B cell (primary cell): ENCODE data around the gene PCGF3. TPM values are rescaled to one million over a fixed set of nuclear protein-coding genes. Genes with fewer than 3 reads are reported as not detected.

ENCODE experiments used
- ATAC-seq: fragments of 200-7000 bp; cut with Tn5 transposase; one replicate; pipeline ENCODE4 v1.10.0; 2021; ENCODE audit warnings: low read depth, mild to moderate bottlenecking, moderate number of reproducible peaks, moderate library complexity
- CTCF ChIA-PET: fragments of 350-600 bp; sonication (Branson Sonifier 250); formaldehyde crosslinking; loops from one replicate; lab custom pipeline; 2021; ENCODE audit warnings: antibody characterized with exemption, inconsistent platforms; lab: Charles Lee
- POLR2A ChIA-PET: fragments of 350-600 bp; sonication (Branson Sonifier 250); formaldehyde crosslinking; loops from one replicate; lab custom pipeline; 2021; ENCODE audit warnings: antibody characterized with exemption; lab: Charles Lee
- DNase-seq: peaks from one replicate; pipeline ENCODE4 v3.0.0; 2013
- H2AFZ ChIP-seq: 2 replicates; pipeline ENCODE4 v1.6.1; 2012; ENCODE audit warnings: mild to moderate bottlenecking, low read depth, low read length; ENCODE audit not compliant: insufficient read depth, poor library complexity, severe bottlenecking
- H3K27ac ChIP-seq, 2 donors: 1 replicate in 1 of 2; 2 replicates in 1 of 2; pipeline ENCODE4 v1.5.1; 2012 to 2013; ENCODE audit warnings: low read length in 2 of 2, mild to moderate bottlenecking in 2 of 2, moderate library complexity in 1 of 2
- H3K27me3 ChIP-seq, 4 experiments: fragments of 200-600 bp in 1 of 4; sonication (generic) in 1 of 4; replicated peaks in 1 of 4; 1 replicate in 2 of 4; 2 replicates in 2 of 4; pipeline versions ENCODE4 v1.6.1 to v1.7.0; 2013 to 2016; ENCODE audit warnings: low read length in 3 of 4, mild to moderate bottlenecking in 2 of 4, mixed read lengths in 1 of 4, moderate library complexity in 1 of 4; ENCODE audit not compliant: insufficient read depth in 4 of 4, control insufficient read depth in 3 of 4; ENCODE audit errors: control extremely low read depth in 1 of 4
- H3K36me3 ChIP-seq, 2 experiments: replicated peaks in 1 of 2; 1 replicate in 1 of 2; 2 replicates in 1 of 2; pipeline versions ENCODE4 v1.6.1 to v1.7.1; 2013; ENCODE audit warnings: low read length in 1 of 2; ENCODE audit not compliant: insufficient read depth in 2 of 2, control insufficient read depth in 1 of 2; ENCODE audit errors: control extremely low read depth in 1 of 2, extremely low read depth in 1 of 2
- H3K4me1 ChIP-seq, 2 donors: fragments of 200-600 bp in 1 of 2; sonication (generic) in 1 of 2; 1 replicate in 1 of 2; 2 replicates in 1 of 2; pipeline versions ENCODE4 v1.5.1 to v1.6.1; 2013 to 2017; ENCODE audit warnings: low read length in 2 of 2; ENCODE audit not compliant: control insufficient read depth in 2 of 2, insufficient read depth in 2 of 2
- H3K4me2 ChIP-seq: replicated peaks from 2 replicates; pipeline ENCODE3; 2012; ENCODE audit warnings: mild to moderate bottlenecking, low read depth, low read length; ENCODE audit not compliant: poor library complexity, severe bottlenecking
- H3K4me3 ChIP-seq, 5 experiments: fragments of 200-600 bp in 1 of 5; sonication (generic) in 1 of 5; 1 replicate in 3 of 5; 2 replicates in 2 of 5; pipeline versions ENCODE4 v1.5.1 to v1.7.0; 2011 to 2016; ENCODE audit warnings: low read length in 4 of 5, mild to moderate bottlenecking in 4 of 5, low read depth in 2 of 5, control low read depth in 1 of 5, moderate library complexity in 1 of 5; ENCODE audit not compliant: insufficient read depth in 1 of 5; ENCODE audit errors: control extremely low read depth in 1 of 5, extremely low read depth in 1 of 5
- H3K79me2 ChIP-seq: fragments of 200-600 bp; sonication (generic); one replicate; pipeline ENCODE4 v1.6.0; 2016; ENCODE audit warnings: low read length; ENCODE audit not compliant: control insufficient read depth, insufficient read depth
- H3K9ac ChIP-seq: fragments of 200-600 bp; sonication (generic); 2 replicates; pipeline ENCODE4 v1.6.1; 2017; ENCODE audit warnings: mild to moderate bottlenecking, low read length, moderate library complexity
- H3K9me3 ChIP-seq, 3 donors: one replicate each; pipeline versions ENCODE4 v1.6.1 to v1.7.1; 2013; ENCODE audit warnings: low read length in 2 of 3; ENCODE audit not compliant: control insufficient read depth in 2 of 3, insufficient read depth in 1 of 3; ENCODE audit errors: control extremely low read depth in 1 of 3
- H4K20me1 ChIP-seq: 2 replicates; pipeline ENCODE4 v1.6.0; 2012; ENCODE audit warnings: mild to moderate bottlenecking, low read length; ENCODE audit not compliant: insufficient read depth, control insufficient read depth, poor library complexity, severe bottlenecking
- H3K27ac Mint-ChIP-seq: one replicate; pipeline ENCODE4 v1.8.0; 2021; ENCODE audit warnings: mixed read lengths
- H3K27me3 Mint-ChIP-seq: one replicate; pipeline ENCODE4 v1.8.0; 2021; ENCODE audit warnings: mixed read lengths
- H3K4me1 Mint-ChIP-seq: one replicate; pipeline ENCODE4 v1.8.0; 2021; ENCODE audit warnings: mixed read lengths
- H3K4me3 Mint-ChIP-seq: one replicate; pipeline ENCODE4 v1.8.0; 2021; ENCODE audit warnings: mixed read lengths
- H3K9me3 Mint-ChIP-seq: one replicate; pipeline ENCODE4 v1.8.0; 2022; ENCODE audit warnings: mixed read lengths; ENCODE audit not compliant: insufficient read depth
- EZH2 ChIP-seq: IDR thresholded peaks from 2 replicates; pipeline ENCODE4 v1.6.1; 2012; ENCODE audit warnings: borderline replicate concordance, low read depth, mild to moderate bottlenecking, moderate library complexity, low read length; ENCODE audit not compliant: insufficient read depth, poor library complexity, severe bottlenecking
- WGBS: methylation state at CpG from one replicate; pipeline ENCODE4 v1.1.5; 2013; ENCODE audit warnings: missing lambda C conversion rate; ENCODE audit not compliant: insufficient coverage; 5-methylcytosine and 5-hydroxymethylcytosine counted together
- intact Hi-C: fragments of 100-400 bp; cut with micrococcal nuclease; formaldehyde crosslinking; loops from one replicate; pipeline ENCODE4 v1.10.0; 2022
- polyA plus RNA-seq: library from polyadenylated mRNA; depleted of rRNA; stranded (reverse); fragments of >200 nt; gene quantifications from 2 replicates; pipeline ENCODE4 v1.2.3, GENCODE V29; 2012
- total RNA-seq, 2 donors: library from RNA; stranded (reverse); fragments of 120-200 nt in 1 of 2; gene quantifications; 1 replicate in 1 of 2; 2 replicates in 1 of 2; pipeline versions ENCODE4 v1.2.3 to v1.2.4, GENCODE V29; 2013 to 2022
- TF ChIP-seq, protein P1 (sequence below): fragments of 200-600 bp; IDR thresholded peaks from one replicate; pipeline ENCODE4 v1.8.0; 2022; ENCODE audit warnings: antibody characterized with exemption, mild to moderate bottlenecking

PCGF3 gene
- total and polyA plus RNA-seq, 2 donors (not counting 1 experiment from before 2014, with no cell fraction given) = 65.7 to 90.3 TPM

- Histone ChIP-seq H3K36me3 (no peaks in the 10 kb centered on the region), H3K4me1 (no peaks in the 10 kb centered on the region), H3K27ac (no peak overlapping the region), H3K4me3 (no peak overlapping the region), H3K79me2 (peaks cover 80% of the 10 kb centered on the region), H3K4me2 (no peak overlapping the region), H3K9me3 (peaks cover 0 to 12% (median 0%) of the 10 kb centered on the region in 3 donors), H2AFZ (no peak overlapping the region), H4K20me1 (peaks cover 78% of the 10 kb centered on the region), H3K27me3 (no peaks in the 10 kb centered on the region), H3K9ac (no peak overlapping the region)
- TF ChIP-seq, protein P1, sequence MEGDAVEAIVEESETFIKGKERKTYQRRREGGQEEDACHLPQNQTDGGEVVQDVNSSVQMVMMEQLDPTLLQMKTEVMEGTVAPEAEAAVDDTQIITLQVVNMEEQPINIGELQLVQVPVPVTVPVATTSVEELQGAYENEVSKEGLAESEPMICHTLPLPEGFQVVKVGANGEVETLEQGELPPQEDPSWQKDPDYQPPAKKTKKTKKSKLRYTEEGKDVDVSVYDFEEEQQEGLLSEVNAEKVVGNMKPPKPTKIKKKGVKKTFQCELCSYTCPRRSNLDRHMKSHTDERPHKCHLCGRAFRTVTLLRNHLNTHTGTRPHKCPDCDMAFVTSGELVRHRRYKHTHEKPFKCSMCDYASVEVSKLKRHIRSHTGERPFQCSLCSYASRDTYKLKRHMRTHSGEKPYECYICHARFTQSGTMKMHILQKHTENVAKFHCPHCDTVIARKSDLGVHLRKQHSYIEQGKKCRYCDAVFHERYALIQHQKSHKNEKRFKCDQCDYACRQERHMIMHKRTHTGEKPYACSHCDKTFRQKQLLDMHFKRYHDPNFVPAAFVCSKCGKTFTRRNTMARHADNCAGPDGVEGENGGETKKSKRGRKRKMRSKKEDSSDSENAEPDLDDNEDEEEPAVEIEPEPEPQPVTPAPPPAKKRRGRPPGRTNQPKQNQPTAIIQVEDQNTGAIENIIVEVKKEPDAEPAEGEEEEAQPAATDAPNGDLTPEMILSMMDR = no peak
- no peak for TF ChIP-seq EZH2
- Mint-ChIP-seq H3K9me3 (no peaks in the 10 kb centered on the region), H3K4me3 (no peak overlapping the region), H3K4me1 (peaks cover 4% of the 10 kb centered on the region), H3K27ac (no peak overlapping the region), H3K27me3 (no peaks in the 10 kb centered on the region)
- ATAC-seq = no peak
- intact Hi-C loops = no loop called here
- 97% methylated on average over 58 of the region's 59 CpGs for WGBS
- POLR2A ChIA-PET = no interaction called here
- CTCF ChIA-PET = no interaction called here
- no peak for DNase-seq
These were observed 14.7 kb downstream of the PCGF3 start for GRCh38 chr4:720111-720860.
